K562 (cell line): ENCODE measurements around the gene PPP2R3C. TPM values are rescaled to one million over a fixed set of nuclear protein-coding genes. Genes with fewer than 3 reads are reported as not detected.
A peak's percentile ranks its signal among the peaks of the same experiment; 100 is the strongest.

Source experiments
- CXXC5 ChIP-seq: fragments of 250-450 bp; sonication (Bioruptor Pico); IDR thresholded peaks from 2 replicates; pipeline ENCODE4 v1.8.0; 2022; ENCODE audit warnings: inconsistent platforms, mild to moderate bottlenecking, moderate library complexity
- GABPA ChIP-seq: fragments of 200-800 bp; sonication (Bioruptor generic); conservative IDR thresholded peaks from 2 replicates; pipeline ENCODE4 v1.6.1; 2016; ENCODE audit warnings: low read depth, missing genetic modification characterization, missing compliant biosample characterization
- GABPB1 ChIP-seq: sonication (generic); formaldehyde crosslinking; IDR thresholded peaks from 2 replicates; pipeline ENCODE4 v1.8.0; 2022; ENCODE audit warnings: mild to moderate bottlenecking, missing genetic modification reagents
- KHSRP ChIP-seq: fragments of 450-650 bp; IDR thresholded peaks from 2 replicates; pipeline ENCODE4 v1.6.1; 2017
- KLF13 ChIP-seq: fragments of 450-650 bp; IDR thresholded peaks from 2 replicates; pipeline ENCODE4 v1.6.1; 2016; ENCODE audit warnings: missing genetic modification characterization, low read depth, mild to moderate bottlenecking, missing compliant biosample characterization, moderate library complexity, borderline replicate concordance
- NEUROD1 ChIP-seq: fragments of 150-350 bp; IDR thresholded peaks from 2 replicates; pipeline ENCODE4 v1.6.1; 2014; ENCODE audit warnings: borderline replicate concordance, low read length, low read depth; ENCODE audit not compliant: partially characterized antibody
- NFIC ChIP-seq: fragments of 450-650 bp; IDR thresholded peaks from 2 replicates; pipeline ENCODE4 v1.6.1; 2017; ENCODE audit warnings: mild to moderate bottlenecking, inconsistent platforms
- POLR2A ChIP-seq: fragments of 450-650 bp; conservative IDR thresholded peaks from 2 replicates; pipeline ENCODE4 v1.6.1; 2016
- TAF9B ChIP-seq: fragments of 450-650 bp; IDR thresholded peaks from 2 replicates; pipeline ENCODE4 v1.6.1; 2018; ENCODE audit warnings: mild to moderate bottlenecking; ENCODE audit not compliant: partially characterized antibody
- XRCC4 ChIP-seq: IDR thresholded peaks from one replicate; pipeline ENCODE4 v1.6.1; 2011; ENCODE audit not compliant: insufficient read depth, insufficient read length; ENCODE audit errors: extremely low read depth
- YBX1 ChIP-seq: fragments of 450-650 bp; IDR thresholded peaks from 2 replicates; pipeline ENCODE4 v1.7.1; 2016; ENCODE audit warnings: mild to moderate bottlenecking
- ZBTB12 ChIP-seq: fragments of 250-450 bp; sonication (Bioruptor Pico); IDR thresholded peaks from 2 replicates; pipeline ENCODE4 v1.4.0; 2020
- ZNF3 ChIP-seq: fragments of 250-450 bp; sonication (Bioruptor Pico); IDR thresholded peaks from 2 replicates; pipeline ENCODE4 v1.5.0; 2021; ENCODE audit warnings: mild to moderate bottlenecking, moderate library complexity
- ZNF449 ChIP-seq: fragments of 250-450 bp; sonication (Bioruptor Pico); IDR thresholded peaks from 2 replicates; pipeline ENCODE4 v1.8.0; 2022; ENCODE audit warnings: moderate library complexity, mild to moderate bottlenecking, inconsistent platforms
- ZNF764 ChIP-seq: fragments of 250-450 bp; sonication (Bioruptor Pico); IDR thresholded peaks from 2 replicates; pipeline ENCODE4 v1.4.0; 2020; ENCODE audit warnings: low read depth, mild to moderate bottlenecking, moderate library complexity
- polyA plus RNA-seq, 8 experiments: library from polyadenylated mRNA; depleted of rRNA in 4 of 8; stranded (reverse) in 5 of 8; unstranded in 3 of 8; fragments of >200 nt; fragmentation: Nextera tagmentation in 2 of 8; fragmentation: Illumina TruSeq in 1 of 8; extraction: Ambion mirVana in 2 of 8; extraction: Trizol in 1 of 8; gene quantifications; 2 replicates each; pipeline versions ENCODE4 v1.2.1 to v1.2.3, GENCODE V29; 2011 to 2014; ENCODE audit warnings: inconsistent platforms in 1 of 8, missing spikeins in 1 of 8
- total RNA-seq, 7 experiments: library from RNA; depleted of rRNA in 6 of 7; stranded (reverse); fragments of >200 nt in 6 of 7; fragmentation: Illumina TruSeq in 2 of 7; extraction: Trizol in 2 of 7; gene quantifications; 2 replicates each; pipeline versions ENCODE4 v1.2.1 to v1.2.3, GENCODE V29; 2011 to 2021; ENCODE audit warnings: low replicate concordance in 1 of 7
- TF ChIP-seq, protein P1 (sequence below), 2 experiments: fragments of 450-650 bp; IDR thresholded peaks; 2 replicates each; pipeline ENCODE4 v1.6.1; 2016
- TF ChIP-seq, protein P2 (sequence below), 2 experiments: fragments of 450-650 bp in 1 of 2; sonication (generic) in 1 of 2; formaldehyde crosslinking in 1 of 2; IDR thresholded peaks in 1 of 2; conservative IDR thresholded peaks in 1 of 2; 2 replicates each; pipeline versions ENCODE4 v1.6.1 to v1.8.1; 2016 to 2023; ENCODE audit warnings: mild to moderate bottlenecking in 2 of 2, moderate library complexity in 2 of 2, inconsistent platforms in 1 of 2, missing genetic modification reagents in 1 of 2
- TF ChIP-seq, protein P3 (sequence below): fragments of 200-800 bp; sonication (Bioruptor generic); IDR thresholded peaks from 2 replicates; pipeline ENCODE4 v1.6.1; 2017; ENCODE audit warnings: missing genetic modification characterization, missing compliant biosample characterization
- TF ChIP-seq, protein P4 (sequence below): fragments of 450-650 bp; IDR thresholded peaks from 2 replicates; pipeline ENCODE4 v1.6.1; 2014; ENCODE audit warnings: low read depth, mild to moderate bottlenecking, moderate library complexity, borderline replicate concordance

PPP2R3C gene
- total and polyA plus RNA-seq, 9 of the 15 experiments (the other 6 are each of a cell fraction or from before 2014, with no cell fraction given), result 14.7 to 43.3 (median 22.7) TPM

DNA sequence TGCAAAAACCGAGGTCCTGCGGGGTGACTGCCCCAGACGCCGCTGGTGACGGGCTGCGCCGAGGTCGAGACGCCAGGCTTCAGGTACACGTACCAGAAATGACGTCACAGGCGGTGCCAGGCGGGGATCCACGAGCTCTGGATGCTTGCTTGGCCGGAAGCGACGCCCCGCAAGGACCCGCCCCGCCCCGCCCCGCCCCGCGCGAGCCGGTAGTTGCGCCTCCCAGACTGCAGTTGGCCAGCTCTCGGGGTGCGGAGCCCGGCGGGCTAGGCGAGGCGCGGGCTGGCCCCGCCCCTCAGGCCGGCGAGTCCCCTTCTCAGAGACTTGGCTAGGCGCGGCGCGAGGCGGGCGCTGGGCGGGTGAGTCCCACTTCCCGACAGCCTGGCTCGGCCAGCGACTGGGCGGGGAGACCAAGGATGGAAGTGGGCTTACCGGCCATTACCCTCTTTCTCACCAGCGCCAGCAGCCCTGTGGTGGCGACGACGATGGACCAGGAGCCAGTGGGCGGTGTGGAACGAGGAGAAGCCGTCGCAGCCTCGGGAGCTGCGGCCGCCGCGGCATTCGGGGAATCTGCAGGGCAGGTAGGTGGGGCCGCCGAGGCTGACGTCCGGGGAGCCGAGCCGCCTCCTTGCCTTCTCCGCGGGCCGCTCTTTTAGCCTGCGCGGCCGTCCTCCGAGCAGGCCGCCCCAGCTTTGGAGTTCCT lies 75.6 kb downstream of the PPP2R3C start, which contains the start of gene FAM177A1 (continued):
- TF ChIP-seq, protein P1, sequence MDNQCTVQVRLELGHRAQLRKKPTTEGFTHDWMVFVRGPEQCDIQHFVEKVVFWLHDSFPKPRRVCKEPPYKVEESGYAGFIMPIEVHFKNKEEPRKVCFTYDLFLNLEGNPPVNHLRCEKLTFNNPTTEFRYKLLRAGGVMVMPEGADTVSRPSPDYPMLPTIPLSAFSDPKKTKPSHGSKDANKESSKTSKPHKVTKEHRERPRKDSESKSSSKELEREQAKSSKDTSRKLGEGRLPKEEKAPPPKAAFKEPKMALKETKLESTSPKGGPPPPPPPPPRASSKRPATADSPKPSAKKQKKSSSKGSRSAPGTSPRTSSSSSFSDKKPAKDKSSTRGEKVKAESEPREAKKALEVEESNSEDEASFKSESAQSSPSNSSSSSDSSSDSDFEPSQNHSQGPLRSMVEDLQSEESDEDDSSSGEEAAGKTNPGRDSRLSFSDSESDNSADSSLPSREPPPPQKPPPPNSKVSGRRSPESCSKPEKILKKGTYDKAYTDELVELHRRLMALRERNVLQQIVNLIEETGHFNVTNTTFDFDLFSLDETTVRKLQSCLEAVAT (IDR thresholded peaks at IDR 0.05), result peak in 1 of 2 experiments; percentile 80; a peak in 1 of 4 replicates
- TF ChIP-seq, protein P2, sequence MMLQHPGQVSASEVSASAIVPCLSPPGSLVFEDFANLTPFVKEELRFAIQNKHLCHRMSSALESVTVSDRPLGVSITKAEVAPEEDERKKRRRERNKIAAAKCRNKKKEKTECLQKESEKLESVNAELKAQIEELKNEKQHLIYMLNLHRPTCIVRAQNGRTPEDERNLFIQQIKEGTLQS (IDR thresholded peaks at IDR 0.05), result peak; percentile 95
- TF ChIP-seq, protein P2 (CRISPR knock-in tag; conservative IDR thresholded peaks at IDR 0.05), result no peak
- TF ChIP-seq GABPB1 (CRISPR knock-in tag) (peak; percentile 80), ZNF449 (CRISPR knock-in tag) (no peak), TAF9B (peak; percentile 57), NEUROD1 (no peak), NFIC (peak; percentile 26; the same call in 1 of the 2 replicates), XRCC4 (no peak), CXXC5 (CRISPR knock-in tag) (peak; percentile 85), ZNF3 (CRISPR knock-in tag) (no peak), GABPA (peak; percentile 89), YBX1 (no peak), KLF13 (tag) (peak; percentile 42; the same call in 1 of the 2 replicates), ZBTB12 (CRISPR knock-in tag) (peak; percentile 84), ZNF764 (CRISPR knock-in tag) (no peak), POLR2A (peak; percentile 88), KHSRP (peak; percentile 58; the same call in 1 of the 2 replicates)
- TF ChIP-seq, protein P3, sequence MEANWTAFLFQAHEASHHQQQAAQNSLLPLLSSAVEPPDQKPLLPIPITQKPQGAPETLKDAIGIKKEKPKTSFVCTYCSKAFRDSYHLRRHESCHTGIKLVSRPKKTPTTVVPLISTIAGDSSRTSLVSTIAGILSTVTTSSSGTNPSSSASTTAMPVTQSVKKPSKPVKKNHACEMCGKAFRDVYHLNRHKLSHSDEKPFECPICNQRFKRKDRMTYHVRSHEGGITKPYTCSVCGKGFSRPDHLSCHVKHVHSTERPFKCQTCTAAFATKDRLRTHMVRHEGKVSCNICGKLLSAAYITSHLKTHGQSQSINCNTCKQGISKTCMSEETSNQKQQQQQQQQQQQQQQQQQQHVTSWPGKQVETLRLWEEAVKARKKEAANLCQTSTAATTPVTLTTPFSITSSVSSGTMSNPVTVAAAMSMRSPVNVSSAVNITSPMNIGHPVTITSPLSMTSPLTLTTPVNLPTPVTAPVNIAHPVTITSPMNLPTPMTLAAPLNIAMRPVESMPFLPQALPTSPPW (CRISPR knock-in tag), result peak; percentile 82
- TF ChIP-seq, protein P4, sequence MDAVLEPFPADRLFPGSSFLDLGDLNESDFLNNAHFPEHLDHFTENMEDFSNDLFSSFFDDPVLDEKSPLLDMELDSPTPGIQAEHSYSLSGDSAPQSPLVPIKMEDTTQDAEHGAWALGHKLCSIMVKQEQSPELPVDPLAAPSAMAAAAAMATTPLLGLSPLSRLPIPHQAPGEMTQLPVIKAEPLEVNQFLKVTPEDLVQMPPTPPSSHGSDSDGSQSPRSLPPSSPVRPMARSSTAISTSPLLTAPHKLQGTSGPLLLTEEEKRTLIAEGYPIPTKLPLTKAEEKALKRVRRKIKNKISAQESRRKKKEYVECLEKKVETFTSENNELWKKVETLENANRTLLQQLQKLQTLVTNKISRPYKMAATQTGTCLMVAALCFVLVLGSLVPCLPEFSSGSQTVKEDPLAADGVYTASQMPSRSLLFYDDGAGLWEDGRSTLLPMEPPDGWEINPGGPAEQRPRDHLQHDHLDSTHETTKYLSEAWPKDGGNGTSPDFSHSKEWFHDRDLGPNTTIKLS, result peak; percentile 71
